OCI-LY7 (cell line): ENCODE data around the gene CATSPERB.

Source experiments
- EZH2phosphoT487 ChIP-seq: fragments of 200-600 bp; sonication (generic); IDR thresholded peaks from 2 replicates; pipeline ENCODE4 v1.6.1; 2018; ENCODE audit warnings: low read depth, borderline replicate concordance, mild to moderate bottlenecking, mixed run types, antibody characterized with exemption, low read length, moderate library complexity, mixed read lengths
- TF ChIP-seq, protein P1 (sequence below): fragments of 200-600 bp; sonication (generic); conservative IDR thresholded peaks from 2 replicates; pipeline ENCODE4 v1.5.1; 2014; ENCODE audit warnings: mild to moderate bottlenecking, antibody characterized with exemption, low read length, moderate library complexity, mixed read lengths

DNA sequence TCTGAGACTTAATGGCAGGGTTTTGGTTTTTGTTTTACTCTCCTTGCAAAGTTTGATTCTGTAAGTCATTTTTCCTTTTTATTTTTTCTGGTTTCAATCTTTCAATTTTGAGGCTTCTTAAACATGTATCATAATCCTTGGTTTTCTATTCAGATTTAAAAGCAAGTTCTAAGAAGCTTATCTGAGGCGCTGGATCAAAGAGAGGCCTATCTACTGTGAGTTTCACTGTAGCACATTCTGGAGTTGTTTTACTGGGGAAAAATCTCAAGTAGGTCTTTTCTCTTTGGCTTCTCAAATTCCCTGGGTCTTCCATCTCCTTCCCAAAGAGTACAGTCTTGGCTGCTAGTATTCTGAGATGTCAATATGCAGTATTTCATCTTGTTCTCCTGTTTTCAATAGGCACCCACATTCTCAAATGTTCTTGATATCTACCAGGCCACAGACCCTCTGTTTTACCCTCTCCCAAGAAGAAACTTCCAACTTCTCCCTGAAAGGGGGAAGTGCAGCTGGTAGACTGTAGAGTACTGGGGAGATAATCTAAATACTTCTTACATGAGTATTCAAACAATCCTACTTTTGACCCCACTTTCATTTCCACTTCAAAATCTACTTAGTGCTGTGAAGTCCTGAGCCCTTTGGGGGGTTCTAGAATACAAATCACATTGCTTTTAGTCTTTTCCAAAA is 10.9 kb upstream of the CATSPERB start:
- TF ChIP-seq, protein P1, sequence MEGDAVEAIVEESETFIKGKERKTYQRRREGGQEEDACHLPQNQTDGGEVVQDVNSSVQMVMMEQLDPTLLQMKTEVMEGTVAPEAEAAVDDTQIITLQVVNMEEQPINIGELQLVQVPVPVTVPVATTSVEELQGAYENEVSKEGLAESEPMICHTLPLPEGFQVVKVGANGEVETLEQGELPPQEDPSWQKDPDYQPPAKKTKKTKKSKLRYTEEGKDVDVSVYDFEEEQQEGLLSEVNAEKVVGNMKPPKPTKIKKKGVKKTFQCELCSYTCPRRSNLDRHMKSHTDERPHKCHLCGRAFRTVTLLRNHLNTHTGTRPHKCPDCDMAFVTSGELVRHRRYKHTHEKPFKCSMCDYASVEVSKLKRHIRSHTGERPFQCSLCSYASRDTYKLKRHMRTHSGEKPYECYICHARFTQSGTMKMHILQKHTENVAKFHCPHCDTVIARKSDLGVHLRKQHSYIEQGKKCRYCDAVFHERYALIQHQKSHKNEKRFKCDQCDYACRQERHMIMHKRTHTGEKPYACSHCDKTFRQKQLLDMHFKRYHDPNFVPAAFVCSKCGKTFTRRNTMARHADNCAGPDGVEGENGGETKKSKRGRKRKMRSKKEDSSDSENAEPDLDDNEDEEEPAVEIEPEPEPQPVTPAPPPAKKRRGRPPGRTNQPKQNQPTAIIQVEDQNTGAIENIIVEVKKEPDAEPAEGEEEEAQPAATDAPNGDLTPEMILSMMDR: no peak
- no peak for TF ChIP-seq EZH2phosphoT487
